GM18511 (cell line): Measurements from ENCODE around the gene RTTN.

Experiments
- ATAC-seq: cut with Tn5 transposase; IDR thresholded peaks from one replicate; pipeline ENCODE4 v1.9.1; 2021; ENCODE audit warnings: mild to moderate bottlenecking, moderate library complexity; ENCODE audit not compliant: unreplicated experiment

Gene RTTN

GRCh38 chr18:70216788-70217187 is 11.3 kb upstream of the RTTN start:
- ATAC-seq: no peak

- no peak for ATAC-seq
Measured at GRCh38 chr18:70207181-70207580, 1.7 kb upstream of the RTTN start.

GRCh38 chr18:70200286-70200685 is 5.2 kb downstream of the RTTN start:
- ATAC-seq: no peak

GRCh38 chr18:70197844-70198243 is 7.6 kb downstream of the RTTN start:
- no peak for ATAC-seq

- ATAC-seq: no peak
Measured at GRCh38 chr18:70197026-70197425, 8.5 kb downstream of the RTTN start.

- ATAC-seq: no peak
Measured at GRCh38 chr18:70195852-70196434, 9.5 kb downstream of the RTTN start.

GRCh38 chr18:70195014-70195614 is 10.4 kb downstream of the RTTN start:
- ATAC-seq: peak; percentile 46

- ATAC-seq: peak; percentile 88
Measured at GRCh38 chr18:70194227-70194890, 11.1 kb downstream of the RTTN start.

- ATAC-seq: no peak
Measured at GRCh38 chr18:70190529-70190928, 15.0 kb downstream of the RTTN start.

- ATAC-seq: no peak
Measured at GRCh38 chr18:70188113-70188512, 17.4 kb downstream of the RTTN start.

GRCh38 chr18:70183441-70183840 is 22.0 kb downstream of the RTTN start:
- no peak for ATAC-seq

- no peak for ATAC-seq
Measured at GRCh38 chr18:70182548-70182947, 22.9 kb downstream of the RTTN start.

GRCh38 chr18:70181725-70182124 is 23.8 kb downstream of the RTTN start:
- ATAC-seq: no peak

- no peak for ATAC-seq
Measured at GRCh38 chr18:70181015-70181414, 24.5 kb downstream of the RTTN start.

- no peak for ATAC-seq
Measured at GRCh38 chr18:70176537-70176936, 28.9 kb downstream of the RTTN start.

- no peak for ATAC-seq
Measured at GRCh38 chr18:70175216-70175615, 30.3 kb downstream of the RTTN start.

GRCh38 chr18:70172225-70172624 is 33.3 kb downstream of the RTTN start:
- ATAC-seq: no peak

GRCh38 chr18:70169747-70170146 is 35.7 kb downstream of the RTTN start:
- ATAC-seq: no peak

GRCh38 chr18:70166668-70167067 is 38.8 kb downstream of the RTTN start:
- ATAC-seq: no peak

- ATAC-seq: peak; percentile 75
Measured at GRCh38 chr18:70165936-70166335, 39.6 kb downstream of the RTTN start.

- ATAC-seq: no peak
Measured at GRCh38 chr18:70160073-70160678, 45.3 kb downstream of the RTTN start.
